GM10266 (cell line): ENCODE data around the gene KRTDAP.

ENCODE experiments used
- DNase-seq: peaks from one replicate; pipeline ENCODE4 v3.0.0; 2012; ENCODE audit errors: extremely low spot score
- CTCF ChIP-seq: IDR thresholded peaks from 2 replicates; pipeline ENCODE4 v1.5.1; 2012; ENCODE audit warnings: mild to moderate bottlenecking, low read depth; ENCODE audit not compliant: control insufficient read depth, insufficient read depth; ENCODE audit errors: missing control alignments

The KRTDAP gene

GRCh38 chr19:35447606-35448469, 42.4 kb downstream of the KRTDAP start, which contains the start of gene FFAR2:
Gene FFAR2, plus strand, starts transcription at chr19:35448257. Its CDS starts 1,458 bp downstream, at chr19:35449715.
- no peak for TF ChIP-seq CTCF
- DNase-seq, result no peak

DNA sequence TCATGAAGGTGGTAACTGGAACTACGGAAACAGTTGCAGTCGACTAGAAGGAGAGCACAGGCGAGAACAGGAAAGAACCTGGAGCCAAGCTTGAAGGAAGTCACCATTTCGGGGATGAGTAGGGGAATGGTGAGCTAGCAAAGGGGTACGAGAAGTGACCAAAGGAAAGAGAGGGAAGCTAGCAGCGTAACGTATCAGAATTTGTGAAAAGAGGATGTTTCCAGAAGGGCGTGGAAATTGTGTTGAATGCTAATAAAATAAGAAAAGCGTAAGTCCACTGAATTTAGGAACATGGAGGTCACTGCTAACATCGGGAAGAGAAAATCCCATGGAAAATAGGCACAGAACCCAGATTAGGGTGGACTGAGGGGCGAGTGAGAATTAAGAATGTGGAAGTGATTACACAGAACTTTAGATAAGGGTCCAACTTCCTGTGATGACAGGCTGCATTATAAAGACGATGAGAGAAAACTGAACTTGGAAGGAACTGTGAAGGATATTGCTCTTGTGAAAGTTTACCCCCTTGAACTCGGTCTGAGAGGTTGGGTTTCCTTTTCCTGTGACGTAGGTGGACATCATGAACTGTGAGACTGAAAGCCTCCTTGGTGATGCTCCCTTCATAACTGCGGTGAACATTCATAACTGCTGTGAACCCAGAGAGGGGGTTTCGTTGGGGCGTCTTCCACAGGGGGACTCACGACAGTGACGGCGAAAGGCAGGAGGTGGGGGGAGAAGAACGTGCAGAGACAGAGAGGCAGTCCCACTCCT, 44.3 kb downstream of the KRTDAP start:
- TF ChIP-seq CTCF, result no peak
- DNase-seq, result peak; percentile 73

- TF ChIP-seq CTCF, result no peak
- DNase-seq, result no peak
These were observed 45.5 kb downstream of the KRTDAP start for GRCh38 chr19:35444735-35445134.

GRCh38 chr19:35442091-35442490, 48.2 kb downstream of the KRTDAP start:
- DNase-seq, result no peak
- TF ChIP-seq CTCF, result no peak

GRCh38 chr19:35439921-35440320, 50.3 kb downstream of the KRTDAP start:
- DNase-seq, result no peak
- TF ChIP-seq CTCF, result no peak

DNA sequence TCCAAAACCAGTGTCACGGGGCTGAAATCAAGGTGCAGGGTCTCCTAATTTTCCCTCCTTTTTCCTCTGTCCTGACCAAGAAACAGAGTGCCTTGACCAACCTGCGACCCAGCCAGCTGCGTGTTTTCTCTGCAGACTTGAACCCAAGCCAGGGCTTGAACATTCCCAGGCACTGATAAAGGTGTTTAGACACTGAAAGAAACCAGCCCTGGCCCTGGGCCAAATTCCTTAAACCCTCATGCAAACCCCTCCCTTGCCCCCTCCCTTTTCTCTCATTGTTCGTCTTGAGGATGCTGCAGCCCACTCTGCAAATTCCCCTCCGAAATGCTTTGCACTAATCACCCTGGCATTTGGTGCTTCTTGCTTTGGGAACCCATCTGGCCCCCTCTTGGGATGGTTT, 51.7 kb downstream of the KRTDAP start:
- no peak for TF ChIP-seq CTCF
- DNase-seq, result no peak

DNA sequence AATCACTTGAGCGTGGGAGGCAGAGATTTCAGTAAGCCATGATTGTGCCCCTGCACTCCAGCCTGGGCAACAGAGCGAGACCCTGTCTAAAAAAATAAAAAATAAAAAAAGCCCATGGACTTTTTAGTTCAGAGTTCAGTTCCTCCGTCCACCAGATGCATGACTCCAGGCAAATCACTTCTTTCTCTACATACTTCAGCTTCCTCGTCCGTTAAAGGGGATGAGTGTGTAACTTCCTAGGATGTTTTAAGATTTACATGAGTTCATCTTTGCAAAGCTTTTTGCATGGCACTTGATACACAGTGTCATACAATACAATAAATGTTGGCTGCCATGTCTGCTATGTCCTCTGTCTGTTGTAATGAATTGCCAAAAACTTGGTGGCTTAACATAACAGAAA, 52.2 kb downstream of the KRTDAP start:
- no peak for TF ChIP-seq CTCF

More for the DNA sequence above, 52.2 kb downstream of the KRTDAP start:
- DNase-seq, result no peak
